Liver (tissue), 9 donors: Measurements from ENCODE around the gene MALT1. TPM values are rescaled to one million over a fixed set of nuclear protein-coding genes. Genes with fewer than 3 reads are reported as not detected.

Source experiments
- DNase-seq: peaks from one replicate; pipeline ENCODE4 v3.0.0-alpha.2; 2017; ENCODE audit warnings: low spot score
- H3K27ac ChIP-seq, 2 donors: one replicate each; pipeline ENCODE4 v1.7.0; 2013; ENCODE audit warnings: inconsistent platforms in 2 of 2, low read length in 2 of 2, control low read depth in 1 of 2, low read depth in 1 of 2, mild to moderate bottlenecking in 1 of 2
- H3K27me3 ChIP-seq, 4 donors: one replicate each; pipeline versions ENCODE4 v1.6.1 to v1.7.0; 2013; ENCODE audit warnings: low read length in 3 of 4, inconsistent platforms in 1 of 4, mild to moderate bottlenecking in 1 of 4, moderate library complexity in 1 of 4; ENCODE audit not compliant: control insufficient read depth in 4 of 4, insufficient read depth in 4 of 4
- H3K36me3 ChIP-seq, 4 donors: one replicate each; pipeline versions ENCODE4 v1.6.1 to v1.7.0; 2013; ENCODE audit warnings: low read length in 3 of 4, mild to moderate bottlenecking in 3 of 4, low read depth in 1 of 4, moderate library complexity in 1 of 4; ENCODE audit not compliant: control insufficient read depth in 4 of 4, insufficient read depth in 3 of 4
- H3K4me1 ChIP-seq, 4 donors: one replicate each; pipeline versions ENCODE4 v1.6.1 to v1.7.0; 2013; ENCODE audit warnings: low read length in 3 of 4, mild to moderate bottlenecking in 3 of 4, moderate library complexity in 1 of 4; ENCODE audit not compliant: control insufficient read depth in 4 of 4, insufficient read depth in 4 of 4
- H3K4me3 ChIP-seq, 3 donors: one replicate each; pipeline versions ENCODE4 v1.6.1 to v1.7.0; 2013; ENCODE audit warnings: low read length in 3 of 3, control low read depth in 1 of 3, low read depth in 1 of 3, mild to moderate bottlenecking in 1 of 3
- H3K9ac ChIP-seq, 2 donors: one replicate each; pipeline ENCODE4 v1.7.0; 2013; ENCODE audit warnings: low read length in 2 of 2, mild to moderate bottlenecking in 2 of 2, moderate library complexity in 2 of 2, control low read depth in 1 of 2, low read depth in 1 of 2
- H3K9me3 ChIP-seq, 4 donors: one replicate each; pipeline versions ENCODE4 v1.6.1 to v1.7.0; 2013; ENCODE audit warnings: low read length in 3 of 4; ENCODE audit not compliant: control insufficient read depth in 4 of 4
- ATF3 ChIP-seq: IDR thresholded peaks from 2 replicates; pipeline ENCODE4 v1.6.1; 2016; ENCODE audit warnings: antibody characterized with exemption
- FOXA2 ChIP-seq: IDR thresholded peaks from 2 replicates; pipeline ENCODE4 v1.6.1; 2016; ENCODE audit warnings: antibody characterized with exemption
- GABPA ChIP-seq, 2 donors: IDR thresholded peaks in 1 of 2; conservative IDR thresholded peaks in 1 of 2; 2 replicates each; pipeline ENCODE4 v1.6.1; 2016; ENCODE audit warnings: antibody characterized with exemption in 2 of 2, mild to moderate bottlenecking in 1 of 2, moderate library complexity in 1 of 2
- HNF4A ChIP-seq, 2 donors: conservative IDR thresholded peaks; 2 replicates each; pipeline ENCODE4 v1.6.1; 2016; ENCODE audit warnings: antibody characterized with exemption in 2 of 2, mild to moderate bottlenecking in 2 of 2
- MAX ChIP-seq: IDR thresholded peaks from 2 replicates; pipeline ENCODE4 v1.6.1; 2016; ENCODE audit warnings: antibody characterized with exemption
- RAD21 ChIP-seq, 2 donors: IDR thresholded peaks; 2 replicates each; pipeline ENCODE4 v1.6.1; 2016; ENCODE audit warnings: antibody characterized with exemption in 2 of 2, mild to moderate bottlenecking in 2 of 2
- REST ChIP-seq: IDR thresholded peaks from 2 replicates; pipeline ENCODE4 v1.6.1; 2016; ENCODE audit warnings: antibody characterized with exemption, mild to moderate bottlenecking
- RXRA ChIP-seq, 2 donors: IDR thresholded peaks; 2 replicates each; pipeline ENCODE4 v1.6.1; 2017 to 2018; ENCODE audit warnings: antibody characterized with exemption in 2 of 2, mild to moderate bottlenecking in 1 of 2
- whole genome bisulfite sequencing: extraction: QIAGEN DNeasy Blood & Tissue Kit; methylation state at CpG from one replicate; pipeline ENCODE4 v1.1.7; 2013; 5-methylcytosine and 5-hydroxymethylcytosine counted together
- polyA plus RNA-seq, 2 donors: library from polyadenylated mRNA; stranded (reverse) in 1 of 2; unstranded in 1 of 2; fragments of 200-250 nt in 1 of 2; fragments of >200 nt in 1 of 2; fragmentation: Nextera tagmentation in 1 of 2; extraction: Ambion mirVana in 1 of 2; gene quantifications; one replicate each; pipeline versions ENCODE4 v1.2.1 to v1.2.3, GENCODE V29; 2013 to 2015
- total RNA-seq, 2 donors: library from RNA; depleted of rRNA; stranded (reverse); fragments of >200 nt; gene quantifications; one replicate each; pipeline ENCODE4 v1.2.3, GENCODE V29; 2014
- donor health status: healthy.
- donor health status: healthy.
- donor health status: healthy.
- donor health status: healthy.
- donor health status: healthy.

The MALT1 gene
- total and polyA plus RNA-seq, 4 donors: 3.1 to 27.3 (median 6.4) TPM

DNA sequence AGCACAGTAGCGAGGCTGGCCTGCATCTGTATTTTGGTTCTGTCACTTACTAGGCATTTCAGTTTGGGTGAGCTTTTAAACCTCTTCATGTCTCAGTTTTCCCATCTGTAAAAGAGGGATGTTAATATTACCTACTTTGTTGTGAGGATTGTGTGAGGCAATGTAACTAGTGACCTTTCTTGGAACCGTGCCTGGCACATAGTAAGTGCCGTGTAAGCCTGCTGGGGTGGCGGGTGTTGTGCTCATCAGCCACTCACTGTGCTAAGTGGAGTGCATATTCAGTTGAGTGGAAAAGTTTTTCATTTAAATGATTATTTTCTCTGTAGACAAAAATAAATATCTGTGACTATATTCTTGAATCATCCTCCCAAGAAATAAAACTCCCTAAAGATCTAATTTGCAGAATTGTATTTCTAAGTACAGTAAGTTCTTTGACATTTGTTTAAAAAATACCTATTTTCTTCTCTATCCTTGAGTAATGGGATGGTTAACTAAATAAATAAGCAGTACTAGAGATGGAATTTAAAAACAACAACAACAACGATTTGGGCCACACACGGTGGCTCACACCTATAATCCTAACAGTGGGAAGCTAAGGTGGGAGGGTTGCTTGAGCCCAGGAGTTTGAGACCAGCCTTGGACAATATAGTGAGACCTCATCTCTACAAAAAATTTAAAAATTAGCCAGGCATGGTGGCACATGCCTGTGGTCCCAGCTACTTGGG, 56.7 kb downstream of the MALT1 start:
- WGBS: 86% methylated on average over 6 of the region's 6 CpGs
- DNase-seq: no peak
- no peak for TF ChIP-seq REST
- no peak for TF ChIP-seq HNF4A (conservative IDR thresholded peaks at IDR 0.05)
- no peak for TF ChIP-seq GABPA (IDR thresholded peaks at IDR 0.05 in 1 of 2, conservative IDR thresholded peaks at IDR 0.05 in 1 of 2)
- Histone ChIP-seq H3K36me3 (peaks cover 0 to 3% (median 1%) of the 10 kb centered on the region in 4 donors), H3K9me3 (no peaks in the 10 kb centered on the region), H3K4me3 (no peak overlapping the region), H3K4me1 (peaks cover 0 to 10% (median 3%) of the 10 kb centered on the region in 4 donors), H3K9ac (no peak overlapping the region), H3K27me3 (no peaks in the 10 kb centered on the region), H3K27ac (no peak overlapping the region)

DNA sequence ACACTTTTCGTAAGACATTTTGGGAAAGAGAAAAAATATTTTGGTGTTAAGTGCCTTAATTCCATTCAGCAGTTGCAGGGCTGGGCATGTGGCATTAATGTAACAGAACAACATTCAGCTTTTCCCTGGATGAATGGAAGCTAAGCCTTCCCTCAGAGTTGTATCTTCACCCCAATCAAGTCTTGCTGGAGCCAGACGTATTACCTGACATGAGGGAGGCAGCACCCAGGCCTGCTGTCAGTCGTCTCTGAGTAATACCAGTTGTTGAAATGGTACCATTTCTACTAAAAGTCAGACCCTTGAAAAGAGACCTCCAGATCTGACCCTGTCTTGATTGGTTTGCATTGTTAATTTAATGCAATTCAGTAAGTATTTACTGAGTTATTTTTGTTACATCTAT, 57.5 kb downstream of the MALT1 start:
- no peak overlapping the region for H3K4me3 ChIP-seq
- no peak overlapping the region for H3K27ac ChIP-seq
- TF ChIP-seq HNF4A (conservative IDR thresholded peaks at IDR 0.05) (no peak), MAX (no peak), ATF3 (no peak)
- 96% methylated on average over 3 of the region's 3 CpGs for WGBS
- H3K9ac ChIP-seq: no peak overlapping the region
- no peaks in the 10 kb centered on the region for H3K27me3 ChIP-seq
- H3K36me3 ChIP-seq: peaks cover 0 to 9% (median 4%) of the 10 kb centered on the region in 4 donors
- peaks cover 0 to 6% (median 3%) of the 10 kb centered on the region in 4 donors for H3K4me1 ChIP-seq
- no peaks in the 10 kb centered on the region for H3K9me3 ChIP-seq
- no peak for DNase-seq

- Histone ChIP-seq H3K9ac (no peak overlapping the region), H3K36me3 (peaks cover under 1 to 15% (median 10%) of the 10 kb centered on the region in 4 donors), H3K27ac (no peak overlapping the region), H3K27me3 (no peaks in the 10 kb centered on the region), H3K4me1 (peaks cover 0 to 6% (median 3%) of the 10 kb centered on the region in 4 donors), H3K4me3 (no peak overlapping the region), H3K9me3 (no peaks in the 10 kb centered on the region)
- TF ChIP-seq HNF4A (conservative IDR thresholded peaks at IDR 0.05) (no peak), RAD21 (IDR thresholded peaks at IDR 0.05) (no peak), FOXA2 (no peak), MAX (no peak), RXRA (IDR thresholded peaks at IDR 0.05) (no peak)
- no peak for DNase-seq
- WGBS: 95% methylated on average over 2 of the region's 2 CpGs
Observed at GRCh38 chr18:58730618-58731017, 59.4 kb downstream of the MALT1 start.
